Measurements from ENCODE around the gene ACSF2. TPM values are rescaled to one million over a fixed set of nuclear protein-coding genes. Genes with fewer than 3 reads are reported as not detected.

The ACSF2 gene
- total and polyA plus RNA-seq, 2 of the 13 experiments (the other 11 are each of a cell fraction or from before 2014, with no cell fraction given) = 87.3 to 109 TPM

GRCh38 chr17:50440172-50440837 is 14.3 kb downstream of the ACSF2 start (continued):
- TF ChIP-seq RBM22 (optimal IDR thresholded peaks at IDR 0.05; ENCODE audit: low read length) = no peak
- TF ChIP-seq ZBTB34 (CRISPR knock-in tag; IDR thresholded peaks at IDR 0.05) = 0 out of 2 replicates have a peak, but pooled peaks have one; percentile 56
- TF ChIP-seq HDAC2 (CRISPR knock-in tag; IDR thresholded peaks at IDR 0.05) = peak; percentile 46; the same call in 1 of the 2 replicates
- TF ChIP-seq, protein P1, sequence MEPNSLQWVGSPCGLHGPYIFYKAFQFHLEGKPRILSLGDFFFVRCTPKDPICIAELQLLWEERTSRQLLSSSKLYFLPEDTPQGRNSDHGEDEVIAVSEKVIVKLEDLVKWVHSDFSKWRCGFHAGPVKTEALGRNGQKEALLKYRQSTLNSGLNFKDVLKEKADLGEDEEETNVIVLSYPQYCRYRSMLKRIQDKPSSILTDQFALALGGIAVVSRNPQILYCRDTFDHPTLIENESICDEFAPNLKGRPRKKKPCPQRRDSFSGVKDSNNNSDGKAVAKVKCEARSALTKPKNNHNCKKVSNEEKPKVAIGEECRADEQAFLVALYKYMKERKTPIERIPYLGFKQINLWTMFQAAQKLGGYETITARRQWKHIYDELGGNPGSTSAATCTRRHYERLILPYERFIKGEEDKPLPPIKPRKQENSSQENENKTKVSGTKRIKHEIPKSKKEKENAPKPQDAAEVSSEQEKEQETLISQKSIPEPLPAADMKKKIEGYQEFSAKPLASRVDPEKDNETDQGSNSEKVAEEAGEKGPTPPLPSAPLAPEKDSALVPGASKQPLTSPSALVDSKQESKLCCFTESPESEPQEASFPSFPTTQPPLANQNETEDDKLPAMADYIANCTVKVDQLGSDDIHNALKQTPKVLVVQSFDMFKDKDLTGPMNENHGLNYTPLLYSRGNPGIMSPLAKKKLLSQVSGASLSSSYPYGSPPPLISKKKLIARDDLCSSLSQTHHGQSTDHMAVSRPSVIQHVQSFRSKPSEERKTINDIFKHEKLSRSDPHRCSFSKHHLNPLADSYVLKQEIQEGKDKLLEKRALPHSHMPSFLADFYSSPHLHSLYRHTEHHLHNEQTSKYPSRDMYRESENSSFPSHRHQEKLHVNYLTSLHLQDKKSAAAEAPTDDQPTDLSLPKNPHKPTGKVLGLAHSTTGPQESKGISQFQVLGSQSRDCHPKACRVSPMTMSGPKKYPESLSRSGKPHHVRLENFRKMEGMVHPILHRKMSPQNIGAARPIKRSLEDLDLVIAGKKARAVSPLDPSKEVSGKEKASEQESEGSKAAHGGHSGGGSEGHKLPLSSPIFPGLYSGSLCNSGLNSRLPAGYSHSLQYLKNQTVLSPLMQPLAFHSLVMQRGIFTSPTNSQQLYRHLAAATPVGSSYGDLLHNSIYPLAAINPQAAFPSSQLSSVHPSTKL (CRISPR knock-in tag; IDR thresholded peaks at IDR 0.05) = peak; percentile 32; the same call in 1 of the 2 replicates
- TF ChIP-seq ZNF644 (CRISPR knock-in tag; IDR thresholded peaks at IDR 0.05; ENCODE audit: low read depth) = 0 out of 2 replicates have a peak, but pooled peaks have one; percentile 34

All from HepG2 (cell line).